ENCODE measurements around the gene BABAM2.

- TF ChIP-seq CTCF (IDR thresholded peaks at IDR 0.05) (no peak), POLR2A (IDR thresholded peaks at IDR 0.05) (no peak)
Observed at GRCh38 chr2:28276076-28276618, 385.6 kb downstream of the BABAM2 start.

All from vagina (tissue), 2 donors.